Ascending aorta (tissue), 2 donors: ENCODE results near the gene RNF113A. TPM values are rescaled to one million over a fixed set of nuclear protein-coding genes. Genes with fewer than 3 reads are reported as not detected.
"Not testable (repeated sequence)": the region's sequence is repeated elsewhere in the genome, so short reads cannot be mapped to it uniquely, and the experiment has no call there.

Source experiments
- DNase-seq, 2 donors: peaks; one replicate each; pipeline ENCODE4 v3.0.0-alpha.2; 2019; ENCODE audit warnings: low spot score in 2 of 2
- H3K27ac ChIP-seq, 2 donors: fragments of 200-600 bp; sonication (generic); one replicate each; pipeline ENCODE4 v1.5.1; 2016 to 2017; ENCODE audit warnings: mild to moderate bottlenecking in 1 of 2
- H3K27me3 ChIP-seq: fragments of 200-600 bp; sonication (generic); one replicate; pipeline ENCODE4 v1.5.1; 2017
- H3K36me3 ChIP-seq, 2 donors: fragments of 200-600 bp; sonication (generic); one replicate each; pipeline ENCODE4 v1.5.1; 2016
- H3K4me1 ChIP-seq, 2 donors: fragments of 200-600 bp; sonication (generic); one replicate each; pipeline ENCODE4 v1.5.1; 2016 to 2017; ENCODE audit warnings: mild to moderate bottlenecking in 1 of 2
- H3K4me3 ChIP-seq, 2 donors: fragments of 200-600 bp; sonication (generic); one replicate each; pipeline ENCODE4 v1.5.1; 2016 to 2017; ENCODE audit warnings: mild to moderate bottlenecking in 1 of 2
- H3K9me3 ChIP-seq, 2 donors: fragments of 200-600 bp; sonication (generic); one replicate each; pipeline ENCODE4 v1.5.1; 2016
- intact Hi-C: fragments of 100-400 bp; cut with DNase I; formaldehyde crosslinking; loops from one replicate; pipeline ENCODE4 v1.15.1; 2023
- total RNA-seq: library from RNA; depleted of rRNA; stranded (reverse); fragments of >200 nt; gene quantifications from one replicate; pipeline ENCODE4 v1.1.0, GENCODE V29; 2016
- TF ChIP-seq, protein P1 (sequence below), 3 experiments: fragments of 200-600 bp in 2 of 3; fragments of 450-650 bp in 1 of 3; sonication (generic) in 2 of 3; IDR thresholded peaks; one replicate each; pipeline ENCODE4 v1.5.1; 2016 to 2019; ENCODE audit warnings: antibody characterized with exemption in 3 of 3, mild to moderate bottlenecking in 1 of 3, moderate library complexity in 1 of 3

Gene RNF113A
- total RNA-seq, 1 donor from 2014 or later = 8.8 TPM

DNA sequence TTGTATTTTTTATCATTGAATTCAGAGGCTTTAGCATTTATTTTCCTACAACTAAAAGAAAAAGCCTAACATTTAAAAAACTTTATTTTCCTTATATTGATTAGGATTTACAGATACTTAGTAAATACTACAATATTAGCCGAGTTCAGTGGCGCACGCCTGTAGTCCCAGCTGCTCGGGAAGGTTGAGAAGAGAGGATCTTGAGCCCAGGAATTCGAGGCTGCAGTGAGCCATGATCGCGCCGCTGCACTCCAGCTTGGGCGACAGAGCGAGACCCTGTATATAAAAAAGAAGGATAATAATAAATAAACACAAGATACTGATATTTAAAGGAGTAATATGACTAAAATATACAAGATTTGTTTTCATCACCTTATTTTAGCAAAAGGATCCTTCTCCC lies 18.1 kb downstream of the RNF113A start:
- intact Hi-C loops = loop anchor here (1.0 to 10.0 kb wide), 7 partner anchors 18 to 1509 kb away; partner anchors contain the start of genes NDUFA1, NKRF, RNF113A and RPL39
- no peak for DNase-seq
- peak overlapping the region; percentile 36 to 53 for H3K4me3 ChIP-seq
- no peaks in the 10 kb centered on the region for H3K9me3 ChIP-seq
- no peaks in the 10 kb centered on the region for H3K27me3 ChIP-seq
- no peaks in the 10 kb centered on the region for H3K36me3 ChIP-seq
- no peaks in the 10 kb centered on the region for H3K4me1 ChIP-seq
- peak overlapping the region; percentile 22 to 59 for H3K27ac ChIP-seq
- TF ChIP-seq, protein P1, sequence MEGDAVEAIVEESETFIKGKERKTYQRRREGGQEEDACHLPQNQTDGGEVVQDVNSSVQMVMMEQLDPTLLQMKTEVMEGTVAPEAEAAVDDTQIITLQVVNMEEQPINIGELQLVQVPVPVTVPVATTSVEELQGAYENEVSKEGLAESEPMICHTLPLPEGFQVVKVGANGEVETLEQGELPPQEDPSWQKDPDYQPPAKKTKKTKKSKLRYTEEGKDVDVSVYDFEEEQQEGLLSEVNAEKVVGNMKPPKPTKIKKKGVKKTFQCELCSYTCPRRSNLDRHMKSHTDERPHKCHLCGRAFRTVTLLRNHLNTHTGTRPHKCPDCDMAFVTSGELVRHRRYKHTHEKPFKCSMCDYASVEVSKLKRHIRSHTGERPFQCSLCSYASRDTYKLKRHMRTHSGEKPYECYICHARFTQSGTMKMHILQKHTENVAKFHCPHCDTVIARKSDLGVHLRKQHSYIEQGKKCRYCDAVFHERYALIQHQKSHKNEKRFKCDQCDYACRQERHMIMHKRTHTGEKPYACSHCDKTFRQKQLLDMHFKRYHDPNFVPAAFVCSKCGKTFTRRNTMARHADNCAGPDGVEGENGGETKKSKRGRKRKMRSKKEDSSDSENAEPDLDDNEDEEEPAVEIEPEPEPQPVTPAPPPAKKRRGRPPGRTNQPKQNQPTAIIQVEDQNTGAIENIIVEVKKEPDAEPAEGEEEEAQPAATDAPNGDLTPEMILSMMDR (IDR thresholded peaks at IDR 0.05) = no peak

- intact Hi-C loops = loop anchor here (1.0 to 10.0 kb wide), 7 partner anchors 19 to 1508 kb away; partner anchors contain the start of genes NDUFA1, NKRF, RNF113A and RPL39
- H3K9me3 ChIP-seq = no peaks in the 10 kb centered on the region
- H3K4me1 ChIP-seq = no peaks in the 10 kb centered on the region
- TF ChIP-seq, protein P1 (IDR thresholded peaks at IDR 0.05) = no peak
- H3K36me3 ChIP-seq = peaks cover under 1 to 3% of the 10 kb centered on the region in 2 donors
- peak within 1 kb of the TSS; percentile 57 to 70 for H3K4me3 ChIP-seq
- peak within 1 kb of the TSS; percentile 81 to 85 for H3K27ac ChIP-seq
- no peaks in the 10 kb centered on the region for H3K27me3 ChIP-seq
- peak; percentile 92 to 98 for DNase-seq
These were observed 18.9 kb downstream of the RNF113A start, which contains the start of gene UPF3B for GRCh38 chrX:119852382-119853353. UPF3B (minus strand) TSS chrX:119852963; CDS start chrX:119852928, 35 bp downstream.

GRCh38 chrX:119833905-119834304 lies 37.6 kb downstream of the RNF113A start:
- TF ChIP-seq, protein P1 (IDR thresholded peaks at IDR 0.05) = no peak
- H3K4me3 ChIP-seq = no peak overlapping the region
- no peaks in the 10 kb centered on the region for H3K9me3 ChIP-seq
- H3K4me1 ChIP-seq = no peaks in the 10 kb centered on the region
- DNase-seq = no peak
- peaks cover 11 to 32% of the 10 kb centered on the region in 2 donors for H3K36me3 ChIP-seq
- intact Hi-C loops = no loop called here
- no peak overlapping the region for H3K27ac ChIP-seq
- no peaks in the 10 kb centered on the region for H3K27me3 ChIP-seq

- no peak for DNase-seq
- H3K4me1 ChIP-seq = no peaks in the 10 kb centered on the region
These were observed 43.1 kb downstream of the RNF113A start for GRCh38 chrX:119828446-119828845.

DNA sequence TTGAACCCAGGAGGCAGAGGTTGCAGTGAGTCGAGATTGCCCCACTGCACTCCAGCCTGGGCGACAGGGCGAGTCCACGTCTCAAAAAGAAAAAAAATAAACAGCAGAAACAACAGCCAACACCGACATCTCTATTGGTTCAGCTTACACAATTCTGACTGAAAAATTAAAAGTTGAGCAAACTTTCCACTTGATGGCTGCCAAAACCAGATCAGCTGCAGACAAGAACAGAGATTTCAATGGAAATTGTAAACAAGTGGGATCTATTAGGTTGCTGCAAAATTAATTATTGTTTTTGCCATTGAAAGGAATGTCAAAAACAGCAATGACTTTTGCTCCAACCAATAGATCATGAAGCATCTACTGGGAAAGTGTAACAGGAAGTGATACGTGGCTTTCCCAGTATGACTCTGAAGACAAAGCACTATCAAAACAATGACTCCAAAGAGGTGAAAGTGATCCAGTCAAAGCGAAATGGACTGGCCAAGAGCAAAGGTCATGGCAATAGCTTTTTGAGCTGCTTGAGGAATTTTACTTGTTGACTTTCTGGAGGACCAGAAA lies 45.1 kb downstream of the RNF113A start:
- Histone ChIP-seq H3K36me3 (peaks cover 0 to 6% of the 10 kb centered on the region in 2 donors), H3K9me3 (no peaks in the 10 kb centered on the region), H3K27ac (no peak overlapping the region), H3K27me3 (no peaks in the 10 kb centered on the region), H3K4me1 (no peaks in the 10 kb centered on the region), H3K4me3 (no peak overlapping the region)
- intact Hi-C loops = no loop called here
- TF ChIP-seq, protein P1 (IDR thresholded peaks at IDR 0.05) = no peak
- no peak for DNase-seq

More at GRCh38 chrX:119828446-119828845, 43.1 kb downstream of the RNF113A start:
- Histone ChIP-seq H3K4me3 (no peak overlapping the region), H3K27ac (no peak overlapping the region), H3K27me3 (no peaks in the 10 kb centered on the region), H3K9me3 (no peaks in the 10 kb centered on the region), H3K36me3 (peaks cover 0 to 10% of the 10 kb centered on the region in 2 donors)
- TF ChIP-seq, protein P1 (IDR thresholded peaks at IDR 0.05) = no peak
- intact Hi-C loops = no loop called here

DNA sequence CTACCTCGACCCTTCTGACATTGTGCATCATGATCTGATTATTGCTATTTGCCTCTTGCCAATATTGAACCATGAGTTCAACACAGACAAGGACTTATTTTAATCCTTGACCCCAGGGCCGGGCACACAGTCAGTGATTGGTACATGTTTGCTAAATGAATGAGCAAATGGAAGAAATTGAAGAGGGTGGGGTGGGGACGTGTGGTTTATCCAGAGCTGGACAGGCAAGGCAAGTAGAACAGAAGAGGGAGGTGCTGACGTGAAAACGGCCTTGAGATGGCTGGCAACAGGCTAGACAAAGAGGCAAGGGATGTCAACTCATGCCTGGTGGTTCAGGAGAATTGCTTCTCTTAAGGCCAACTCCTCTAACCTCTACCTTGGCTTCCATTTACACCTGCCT lies 47.3 kb downstream of the RNF113A start:
- H3K4me3 ChIP-seq, H3K4me1 ChIP-seq, H3K9me3 ChIP-seq, H3K27me3 ChIP-seq, DNase-seq, H3K36me3 ChIP-seq, H3K27ac ChIP-seq, intact Hi-C loops: not testable (repeated sequence)

- intact Hi-C loops, H3K4me1 ChIP-seq: not testable (repeated sequence)
These were observed 49.8 kb downstream of the RNF113A start for GRCh38 chrX:119821703-119822102.

More at GRCh38 chrX:119821703-119822102, 49.8 kb downstream of the RNF113A start:
- not testable (repeated sequence) for DNase-seq, H3K4me3 ChIP-seq, H3K27me3 ChIP-seq, H3K27ac ChIP-seq, H3K9me3 ChIP-seq, H3K36me3 ChIP-seq
